ENCODE results near the gene TBCCD1. TPM values are rescaled to one million over a fixed set of nuclear protein-coding genes. Genes with fewer than 3 reads are reported as not detected.

TBCCD1 gene
- total RNA-seq, 4 donors from 2014 or later = 10.0 to 18.9 (median 16.1) TPM

- TF ChIP-seq CTCF (IDR thresholded peaks at IDR 0.05) = no peak
- DNase-seq (ENCODE audit: low spot score) (no peak), ATAC-seq (ENCODE audit: low FRiP score) (no peak)
These were observed 54.4 kb downstream of the TBCCD1 start for GRCh38 chr3:186512570-186513302.

GRCh38 chr3:186511702-186512101, 55.4 kb downstream of the TBCCD1 start:
- TF ChIP-seq CTCF (IDR thresholded peaks at IDR 0.05) = no peak
- no peak for DNase-seq (ENCODE audit: low spot score)
- ATAC-seq (ENCODE audit: low FRiP score) = no peak

GRCh38 chr3:186511245-186511644, 55.9 kb downstream of the TBCCD1 start:
- DNase-seq (ENCODE audit: low spot score) = no peak
- ATAC-seq (ENCODE audit: low FRiP score) = no peak
- TF ChIP-seq CTCF (IDR thresholded peaks at IDR 0.05) = no peak

- TF ChIP-seq CTCF (IDR thresholded peaks at IDR 0.05) = no peak
- DNase-seq (ENCODE audit: low spot score) (no peak), ATAC-seq (ENCODE audit: low FRiP score) (no peak)
These were observed 56.6 kb downstream of the TBCCD1 start for GRCh38 chr3:186510374-186511079.

GRCh38 chr3:186509423-186509822, 57.7 kb downstream of the TBCCD1 start:
- TF ChIP-seq CTCF (IDR thresholded peaks at IDR 0.05) = no peak
- DNase-seq (ENCODE audit: low spot score) = no peak

GRCh38 chr3:186506857-186507256, 60.3 kb downstream of the TBCCD1 start:
- DNase-seq (ENCODE audit: low spot score) = no peak
- TF ChIP-seq CTCF (IDR thresholded peaks at IDR 0.05) = no peak
- ATAC-seq (ENCODE audit: low FRiP score) = no peak

More at GRCh38 chr3:186509423-186509822, 57.7 kb downstream of the TBCCD1 start:
- ATAC-seq (ENCODE audit: low FRiP score) = no peak
